Neuronal stem cell (in vitro differentiated cells): ENCODE measurements around the gene FILIP1L.

Source experiments
- DNase-seq: peaks from one replicate; pipeline ENCODE4 v3.0.0-alpha.2; 2013; ENCODE audit warnings: low spot score
- H2AFZ ChIP-seq: one replicate; pipeline ENCODE4 v1.6.1; 2013; ENCODE audit warnings: mild to moderate bottlenecking, low read length, inconsistent platforms
- H2AK5ac ChIP-seq: 2 replicates; pipeline ENCODE4 v1.6.1; 2013; ENCODE audit warnings: low read depth, mild to moderate bottlenecking, inconsistent platforms, low read length, moderate library complexity, mixed read lengths
- H2BK120ac ChIP-seq: 2 replicates; pipeline ENCODE4 v1.6.1; 2013; ENCODE audit warnings: low read depth, mild to moderate bottlenecking, inconsistent platforms, low read length, moderate library complexity, mixed read lengths
- H2BK12ac ChIP-seq: one replicate; pipeline ENCODE4 v1.6.1; 2013; ENCODE audit warnings: low read length, inconsistent platforms
- H2BK15ac ChIP-seq: 2 replicates; pipeline ENCODE4 v1.6.1; 2013; ENCODE audit warnings: mild to moderate bottlenecking, low read length, inconsistent platforms, mixed read lengths
- H2BK5ac ChIP-seq: one replicate; pipeline ENCODE4 v1.6.1; 2013; ENCODE audit warnings: inconsistent platforms, mild to moderate bottlenecking, low read length, moderate library complexity
- H3K14ac ChIP-seq: one replicate; pipeline ENCODE4 v1.6.1; 2013; ENCODE audit warnings: low read length, inconsistent platforms
- H3K18ac ChIP-seq: 2 replicates; pipeline ENCODE4 v1.6.1; 2013; ENCODE audit warnings: low read length, inconsistent platforms
- H3K23ac ChIP-seq: 2 replicates; pipeline ENCODE4 v1.6.1; 2013; ENCODE audit warnings: low read depth, mild to moderate bottlenecking, mixed read lengths, low read length, inconsistent platforms; ENCODE audit not compliant: poor library complexity
- H3K27ac ChIP-seq: replicated peaks from 3 replicates; pipeline ENCODE4 v1.5.1; 2013; ENCODE audit warnings: low read length, inconsistent platforms
- H3K27me3 ChIP-seq, 3 experiments: 2 replicates each; pipeline ENCODE4 v1.6.1; 2013; ENCODE audit warnings: low read length in 3 of 3, mild to moderate bottlenecking in 2 of 3, inconsistent platforms in 1 of 3, low read depth in 1 of 3, mixed read lengths in 1 of 3, moderate library complexity in 1 of 3; ENCODE audit not compliant: control insufficient read depth in 3 of 3, insufficient read depth in 3 of 3
- H3K36me3 ChIP-seq, 2 donors: replicated peaks in 1 of 2; 2 replicates each; pipeline ENCODE4 v1.6.1; 2013; ENCODE audit warnings: low read length in 2 of 2; ENCODE audit not compliant: control insufficient read depth in 2 of 2, insufficient read depth in 2 of 2
- H3K4ac ChIP-seq: 2 replicates; pipeline ENCODE4 v1.6.1; 2013; ENCODE audit warnings: inconsistent platforms, mild to moderate bottlenecking, low read length, moderate library complexity
- H3K4me1 ChIP-seq, 2 donors: 1 replicate in 1 of 2; 2 replicates in 1 of 2; pipeline ENCODE4 v1.6.1; 2013; ENCODE audit warnings: low read length in 2 of 2, low read depth in 1 of 2; ENCODE audit not compliant: control insufficient read depth in 2 of 2, insufficient read depth in 1 of 2
- H3K4me2 ChIP-seq: one replicate; pipeline ENCODE4 v1.6.1; 2013; ENCODE audit warnings: mild to moderate bottlenecking, low read length, inconsistent platforms; ENCODE audit not compliant: insufficient read depth, poor library complexity, severe bottlenecking
- H3K4me3 ChIP-seq, 2 donors: 2 replicates each; pipeline ENCODE4 v1.5.1; 2013; ENCODE audit warnings: low read length in 2 of 2, mild to moderate bottlenecking in 2 of 2, inconsistent platforms in 1 of 2, moderate library complexity in 1 of 2
- H3K79me1 ChIP-seq: one replicate; pipeline ENCODE4 v1.6.1; 2013; ENCODE audit warnings: low read depth, mild to moderate bottlenecking, inconsistent platforms, low read length, moderate library complexity
- H3K9ac ChIP-seq: one replicate; pipeline ENCODE4 v1.6.1; 2013; ENCODE audit warnings: mild to moderate bottlenecking, low read depth, low read length, inconsistent platforms; ENCODE audit not compliant: poor library complexity
- H3K9me3 ChIP-seq, 2 donors: replicated peaks in 1 of 2; 2 replicates each; pipeline versions ENCODE3 to v1.6.1; 2013; ENCODE audit warnings: low read length in 2 of 2, mild to moderate bottlenecking in 2 of 2, inconsistent platforms in 1 of 2, low read depth in 1 of 2, mixed read lengths in 1 of 2, moderate library complexity in 1 of 2; ENCODE audit not compliant: control insufficient read depth in 2 of 2, insufficient read depth in 1 of 2
- H4K8ac ChIP-seq: one replicate; pipeline ENCODE4 v1.6.1; 2013; ENCODE audit warnings: low read depth, mild to moderate bottlenecking, inconsistent platforms, low read length, moderate library complexity
- H4K91ac ChIP-seq: one replicate; pipeline ENCODE4 v1.6.1; 2013; ENCODE audit warnings: low read length, low read depth, mild to moderate bottlenecking, inconsistent platforms; ENCODE audit not compliant: poor library complexity
- WGBS, 2 donors: extraction: QIAGEN DNeasy Blood & Tissue Kit; methylation state at CpG; one replicate each; pipeline ENCODE4 v1.1.7; 2013; ENCODE audit warnings: missing lambda C conversion rate in 2 of 2, mixed read lengths in 1 of 2; ENCODE audit not compliant: insufficient read length in 2 of 2, insufficient replicate concordance in 1 of 2; ENCODE audit errors: extremely low coverage in 2 of 2; 5-methylcytosine and 5-hydroxymethylcytosine counted together

FILIP1L gene

DNA sequence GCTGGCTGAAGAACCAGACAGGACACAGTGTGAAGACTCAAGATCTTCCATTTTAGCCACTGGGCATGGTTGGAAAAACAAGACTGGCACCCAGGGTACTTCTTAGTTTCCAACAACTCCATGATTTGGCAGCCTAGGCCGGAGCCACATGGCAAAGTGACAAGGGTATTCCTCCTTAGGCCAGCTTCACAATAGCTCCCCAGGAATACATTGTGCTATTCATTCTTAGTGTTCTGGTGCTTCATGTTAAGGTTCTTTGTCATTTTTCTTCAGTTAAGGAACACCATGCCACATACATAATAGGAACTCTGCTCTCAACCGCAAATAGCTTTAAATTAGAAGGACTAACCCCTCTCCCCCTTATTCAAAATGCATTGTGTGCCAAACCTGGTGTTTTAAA lies 8.0 kb upstream of the FILIP1L start:
- no peaks in the 10 kb centered on the region for H3K79me1 ChIP-seq
- no peak overlapping the region for H4K91ac ChIP-seq
- H2BK15ac ChIP-seq, result no peak overlapping the region
- no peak overlapping the region for H2BK5ac ChIP-seq
- H3K14ac ChIP-seq, result no peak overlapping the region
- no peak overlapping the region for H3K18ac ChIP-seq
- H3K4ac ChIP-seq, result no peak overlapping the region
- no peaks in the 10 kb centered on the region for H3K36me3 ChIP-seq
- no peak overlapping the region for H2BK120ac ChIP-seq
- H2AK5ac ChIP-seq, result no peak overlapping the region
- H3K27ac ChIP-seq, result no peak overlapping the region
- H4K8ac ChIP-seq, result no peak overlapping the region
- no peaks in the 10 kb centered on the region for H3K27me3 ChIP-seq
- no peak overlapping the region for H3K23ac ChIP-seq
- no peak overlapping the region for H3K4me2 ChIP-seq
- H3K9ac ChIP-seq, result no peak overlapping the region
- H2BK12ac ChIP-seq, result no peak overlapping the region
- H2AFZ ChIP-seq, result no peak overlapping the region
- no peak overlapping the region for H3K4me3 ChIP-seq
- DNase-seq, result peak; percentile 4
- H3K9me3 ChIP-seq, result no peaks in the 10 kb centered on the region
- H3K4me1 ChIP-seq, result peaks cover 5 to 16% of the 10 kb centered on the region in 2 donors
- WGBS, 2 donors, result no CpG with 5 or more reads among the region's 2 CpGs

GRCh38 chr3:100120693-100121092 lies 6.4 kb upstream of the FILIP1L start:
- Histone ChIP-seq H3K9ac (no peak overlapping the region), H4K8ac (no peak overlapping the region), H3K4ac (no peak overlapping the region), H3K79me1 (no peaks in the 10 kb centered on the region), H3K4me3 (no peak overlapping the region), H3K4me2 (no peak overlapping the region), H2BK12ac (no peak overlapping the region), H3K23ac (no peak overlapping the region), H2BK5ac (no peak overlapping the region), H2BK120ac (no peak overlapping the region), H2AK5ac (no peak overlapping the region), H3K18ac (no peak overlapping the region), H3K27me3 (no peaks in the 10 kb centered on the region), H2BK15ac (no peak overlapping the region), H3K27ac (no peak overlapping the region), H3K36me3 (no peaks in the 10 kb centered on the region), H3K14ac (no peak overlapping the region), H2AFZ (no peak overlapping the region), H4K91ac (no peak overlapping the region), H3K4me1 (peaks cover 5 to 16% of the 10 kb centered on the region in 2 donors), H3K9me3 (no peaks in the 10 kb centered on the region)
- WGBS, 2 donors, result no CpG with 5 or more reads among the region's 5 CpGs
- no peak for DNase-seq

- Histone ChIP-seq H2AFZ (no peak overlapping the region), H3K23ac (no peak overlapping the region), H2BK120ac (no peak overlapping the region), H4K91ac (no peak overlapping the region), H3K4me1 (peaks cover 5 to 16% of the 10 kb centered on the region in 2 donors), H3K9ac (no peak overlapping the region), H3K4me2 (no peak overlapping the region), H2BK15ac (no peak overlapping the region), H3K79me1 (no peaks in the 10 kb centered on the region), H3K14ac (no peak overlapping the region), H3K36me3 (no peaks in the 10 kb centered on the region), H3K18ac (no peak overlapping the region), H2BK5ac (no peak overlapping the region), H2AK5ac (no peak overlapping the region), H3K4me3 (no peak overlapping the region), H3K9me3 (no peaks in the 10 kb centered on the region), H2BK12ac (no peak overlapping the region), H4K8ac (no peak overlapping the region), H3K27me3 (no peaks in the 10 kb centered on the region), H3K27ac (no peak overlapping the region), H3K4ac (no peak overlapping the region)
- no CpG with 5 or more reads among the region's 1 CpG for WGBS, 2 donors
- DNase-seq, result no peak
Measured at GRCh38 chr3:100120012-100120411, 5.7 kb upstream of the FILIP1L start.

DNA sequence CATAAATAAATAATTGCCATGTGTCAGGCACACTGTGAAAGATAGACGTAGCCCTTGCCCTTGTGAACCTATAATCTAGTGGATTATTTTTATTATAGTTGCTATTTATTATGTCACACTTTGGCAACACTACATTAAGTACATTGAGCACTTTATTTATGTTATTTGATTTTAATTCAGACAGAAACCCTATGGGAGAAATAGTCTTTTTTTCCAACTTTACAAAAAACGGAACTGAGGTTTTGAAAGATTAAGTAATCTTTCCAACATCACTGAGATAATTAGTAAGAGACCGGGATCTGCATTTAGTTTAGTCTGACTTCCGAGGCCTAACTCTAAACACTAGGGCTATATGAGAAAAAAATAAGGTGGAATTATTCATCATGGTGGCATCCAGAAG lies 2.8 kb upstream of the FILIP1L start:
- no peak overlapping the region for H2BK12ac ChIP-seq
- H3K4me2 ChIP-seq, result no peak overlapping the region
- no peaks in the 10 kb centered on the region for H3K79me1 ChIP-seq
- H2BK120ac ChIP-seq, result no peak overlapping the region
- H3K4me1 ChIP-seq, result peaks cover 0 to 2% of the 10 kb centered on the region in 2 donors
- no peak overlapping the region for H3K18ac ChIP-seq
- H2AK5ac ChIP-seq, result no peak overlapping the region
- H3K4ac ChIP-seq, result no peak overlapping the region
- H3K14ac ChIP-seq, result no peak overlapping the region
- H2BK5ac ChIP-seq, result no peak overlapping the region
- no peak overlapping the region for H3K27ac ChIP-seq
- no peak overlapping the region for H4K91ac ChIP-seq
- no peak for DNase-seq
- no peak overlapping the region for H3K4me3 ChIP-seq
- H2AFZ ChIP-seq, result no peak overlapping the region
- no peak overlapping the region for H3K23ac ChIP-seq
- no CpG with 5 or more reads among the region's 4 CpGs for WGBS, 2 donors
- no peaks in the 10 kb centered on the region for H3K27me3 ChIP-seq
- no peak overlapping the region for H3K9ac ChIP-seq
- no peaks in the 10 kb centered on the region for H3K9me3 ChIP-seq
- H2BK15ac ChIP-seq, result no peak overlapping the region
- no peak overlapping the region for H4K8ac ChIP-seq
- no peaks in the 10 kb centered on the region for H3K36me3 ChIP-seq
